ENCODE measurements around the gene STK31.
"Not testable (repeated sequence)": the region's sequence is repeated elsewhere in the genome, so short reads cannot be mapped to it uniquely, and the experiment has no call there.

The STK31 gene

GRCh38 chr7:23710000-23710399 lies at the start of gene STK31:
STK31 (plus strand) TSS chr7:23710219; CDS start chr7:23710286, 67 bp downstream.
- no peak for DNase-seq (ENCODE audit: low spot score)

- DNase-seq (ENCODE audit: low spot score), result no peak
Measured at GRCh38 chr7:23661385-23661784, 48.6 kb upstream of the STK31 start.

GRCh38 chr7:23662124-23662983 lies 47.7 kb upstream of the STK31 start:
- no peak for DNase-seq (ENCODE audit: low spot score)

GRCh38 chr7:23662984-23663313 lies 47.1 kb upstream of the STK31 start:
- DNase-seq (ENCODE audit: low spot score), result no peak

GRCh38 chr7:23664122-23664521 lies 45.9 kb upstream of the STK31 start:
- no peak for DNase-seq (ENCODE audit: low spot score)

- DNase-seq (ENCODE audit: low spot score), result no peak
Measured at GRCh38 chr7:23672033-23672432, 38.0 kb upstream of the STK31 start.

- peak; percentile 84 for DNase-seq (ENCODE audit: low spot score)
Measured at GRCh38 chr7:23679898-23680413, 30.1 kb upstream of the STK31 start, which contains the start of gene FAM221A. FAM221A (plus strand) TSS chr7:23680199; CDS start chr7:23680219, 20 bp downstream.

GRCh38 chr7:23680414-23681405 lies 29.3 kb upstream of the STK31 start:
- peak; percentile 58 for DNase-seq (ENCODE audit: low spot score)

- not testable (repeated sequence) for DNase-seq (ENCODE audit: low spot score)
Measured at GRCh38 chr7:23684041-23684440, 26.0 kb upstream of the STK31 start.

GRCh38 chr7:23685731-23686130 lies 24.3 kb upstream of the STK31 start:
- no peak for DNase-seq (ENCODE audit: low spot score)

- no peak for DNase-seq (ENCODE audit: low spot score)
Measured at GRCh38 chr7:23687011-23687410, 23.0 kb upstream of the STK31 start.

- DNase-seq (ENCODE audit: low spot score), result no peak
Measured at GRCh38 chr7:23689165-23689564, 20.9 kb upstream of the STK31 start.

- no peak for DNase-seq (ENCODE audit: low spot score)
Measured at GRCh38 chr7:23691320-23691719, 18.7 kb upstream of the STK31 start.

- DNase-seq (ENCODE audit: low spot score), result no peak
Measured at GRCh38 chr7:23693224-23693623, 16.8 kb upstream of the STK31 start.

- DNase-seq (ENCODE audit: low spot score), result peak; percentile 62
Measured at GRCh38 chr7:23696916-23697441, 13.0 kb upstream of the STK31 start.

GRCh38 chr7:23698822-23699221 lies 11.2 kb upstream of the STK31 start:
- no peak for DNase-seq (ENCODE audit: low spot score)

- DNase-seq (ENCODE audit: low spot score), result no peak
Measured at GRCh38 chr7:23700046-23700445, 10.0 kb upstream of the STK31 start.

GRCh38 chr7:23709081-23709750 lies 803 bp upstream of the STK31 start:
- DNase-seq (ENCODE audit: low spot score), result no peak

- DNase-seq (ENCODE audit: low spot score), result peak; percentile 48
Measured at GRCh38 chr7:23712368-23713284, 2.6 kb downstream of the STK31 start.

Measured in germinal center (tissue), 1 donor.